NCI-H2081 (cell line): Measurements from ENCODE around the gene ACSL6.
"Not testable (repeated sequence)": the region's sequence is repeated elsewhere in the genome, so short reads cannot be mapped to it uniquely, and the experiment has no call there.

ENCODE experiments used
- DNase-seq, 2 experiments: peaks; one replicate each; lab custom pipeline; 2025; lab: John Stamatoyannopoulos, UW

The ACSL6 gene

DNA sequence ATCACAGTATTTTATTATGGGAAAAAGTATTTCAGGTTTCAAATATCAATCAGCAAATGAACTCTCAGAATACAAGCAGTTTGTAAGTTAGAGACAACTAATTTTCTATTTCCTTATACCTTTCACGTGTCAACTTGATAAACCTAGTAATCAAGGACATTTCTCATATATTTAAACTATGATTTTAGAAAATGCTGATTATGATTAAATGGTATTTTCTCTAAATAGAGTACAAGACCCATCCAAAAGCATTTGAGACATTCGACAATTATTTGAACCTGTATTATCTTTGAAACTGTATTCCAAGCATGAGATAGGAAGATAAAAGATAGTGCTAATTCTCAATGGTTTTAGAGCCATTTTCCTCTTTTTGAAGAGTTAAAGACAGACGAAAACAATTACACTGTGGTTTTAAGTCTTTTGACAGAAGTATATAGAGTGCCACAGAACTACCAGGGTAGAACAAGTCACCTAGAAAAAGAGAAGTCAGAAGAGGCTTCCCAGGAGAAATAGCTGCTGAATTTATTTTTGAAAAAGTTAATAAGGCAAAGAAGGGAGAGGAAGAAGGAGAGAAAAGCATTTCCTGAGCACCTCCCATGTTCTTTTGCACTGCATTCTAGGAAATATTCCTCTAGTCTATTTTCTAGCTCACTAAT is 71.6 kb downstream of the ACSL6 start:
- no peak for DNase-seq

DNA sequence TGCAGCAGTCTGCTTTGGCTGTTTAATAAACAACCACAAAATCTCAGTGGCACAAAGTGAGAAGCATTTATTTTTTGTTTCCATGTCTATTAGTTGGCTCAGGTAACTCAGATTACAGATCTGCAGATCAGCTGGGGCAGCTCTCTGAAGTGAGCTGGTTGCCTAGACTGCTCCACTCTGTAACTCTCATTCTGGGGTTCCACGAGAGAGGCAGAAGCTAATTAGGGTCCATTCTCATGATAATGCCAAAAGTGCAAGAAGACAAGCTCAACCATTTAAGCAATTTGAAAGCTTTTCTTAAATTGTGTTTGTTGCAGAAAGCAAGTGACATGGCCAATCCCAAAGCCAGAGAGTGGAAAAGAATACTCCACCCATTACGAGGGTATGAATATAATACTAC is 79.2 kb downstream of the ACSL6 start:
- no peak for DNase-seq

GRCh38 chr5:131928957-131929356 is 82.5 kb downstream of the ACSL6 start:
- no peak for DNase-seq

DNA sequence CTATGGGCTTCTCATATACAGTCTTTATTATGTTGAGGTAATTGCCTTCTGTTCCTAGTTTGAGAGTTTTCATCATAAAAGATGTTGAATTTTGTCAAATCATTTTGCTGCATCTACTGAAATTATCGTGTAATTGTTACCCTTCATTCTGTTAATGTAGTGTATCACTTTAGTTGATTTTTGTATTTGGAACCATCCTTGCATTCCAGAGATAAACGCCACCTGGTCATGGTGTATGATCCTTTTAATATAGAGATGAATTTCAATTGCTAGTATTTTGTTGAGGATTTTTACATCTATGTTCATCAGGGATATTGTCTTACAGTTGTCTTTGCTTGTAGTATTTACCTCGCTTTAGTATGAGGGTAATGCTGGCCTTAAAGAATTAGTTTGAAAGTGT is 85.3 kb downstream of the ACSL6 start:
- DNase-seq = no peak

GRCh38 chr5:131916481-131916880 is 95.0 kb downstream of the ACSL6 start:
- no peak for DNase-seq

- DNase-seq = no peak
Observed at GRCh38 chr5:131914472-131914871, 97.0 kb downstream of the ACSL6 start.

- no peak for DNase-seq
Observed at GRCh38 chr5:131913603-131914002, 97.9 kb downstream of the ACSL6 start.

DNA sequence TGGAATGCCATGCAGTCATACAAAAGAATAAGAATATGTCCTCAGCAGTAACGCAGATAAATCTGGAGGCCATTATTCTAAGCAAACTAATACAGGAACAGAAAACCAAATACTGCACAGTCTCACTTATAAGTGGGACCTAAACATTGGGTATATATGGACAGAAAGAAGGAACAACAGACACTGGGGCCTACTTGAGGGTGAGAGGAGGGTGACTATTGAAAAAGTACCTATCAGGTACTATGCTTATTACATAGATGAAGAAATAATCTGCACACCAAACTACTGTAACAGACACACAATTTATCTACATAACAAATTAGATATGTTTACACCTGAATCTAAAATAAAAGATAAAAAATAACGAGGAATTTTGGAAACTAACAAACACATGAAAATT is 104.8 kb downstream of the ACSL6 start:
- no peak for DNase-seq

- DNase-seq = not testable (repeated sequence)
Observed at GRCh38 chr5:131902266-131902665, 109.2 kb downstream of the ACSL6 start.
